GM23338 (cell line): ENCODE results near the gene MBNL3. TPM values are rescaled to one million over a fixed set of nuclear protein-coding genes. Genes with fewer than 3 reads are reported as not detected.

ENCODE experiments used
- ATAC-seq: fragments of 200-7000 bp; cut with Tn5 transposase; 3 replicates; pipeline ENCODE4 v1.9.1; 2020
- DNase-seq: peaks from one replicate; pipeline ENCODE4 v3.0.0-alpha.2; 2015; ENCODE audit warnings: low spot score
- H2AFZ ChIP-seq: fragments of 200-600 bp; sonication (generic); 2 replicates; pipeline ENCODE4 v1.8.0; 2016; ENCODE audit warnings: antibody characterized with exemption, mild to moderate bottlenecking, moderate library complexity
- H3F3A ChIP-seq: fragments of 200-600 bp; sonication (generic); replicated peaks from 2 replicates; pipeline ENCODE4 v1.8.0; 2017; ENCODE audit warnings: antibody characterized with exemption, mixed run types, low read depth
- H3K27ac ChIP-seq: fragments of 200-600 bp; sonication (generic); 2 replicates; pipeline ENCODE4 v1.6.1; 2016; ENCODE audit warnings: low read depth
- H3K27me3 ChIP-seq: fragments of 200-600 bp; sonication (generic); 2 replicates; pipeline ENCODE4 v1.8.0; 2016; ENCODE audit warnings: mild to moderate bottlenecking, mixed run types, moderate library complexity; ENCODE audit not compliant: insufficient read depth
- H3K36me3 ChIP-seq: fragments of 200-600 bp; sonication (generic); 2 replicates; pipeline ENCODE4 v1.8.0; 2016; ENCODE audit warnings: mild to moderate bottlenecking; ENCODE audit not compliant: insufficient read depth
- H3K4me1 ChIP-seq: fragments of 200-600 bp; sonication (generic); 2 replicates; pipeline ENCODE4 v1.8.0; 2016; ENCODE audit warnings: mild to moderate bottlenecking, moderate library complexity; ENCODE audit not compliant: insufficient read depth
- H3K4me2 ChIP-seq: fragments of 200-600 bp; sonication (generic); 2 replicates; pipeline ENCODE4 v1.7.1; 2017; ENCODE audit warnings: mixed run types
- H3K4me3 ChIP-seq: fragments of 200-600 bp; sonication (generic); 2 replicates; pipeline ENCODE4 v1.6.1; 2016; ENCODE audit warnings: mixed run types
- H3K79me2 ChIP-seq: fragments of 200-600 bp; sonication (generic); replicated peaks from 2 replicates; pipeline ENCODE4 v1.8.0; 2017; ENCODE audit warnings: mild to moderate bottlenecking; ENCODE audit not compliant: insufficient read depth
- H3K9me2 ChIP-seq: fragments of 200-600 bp; sonication (generic); 2 replicates; pipeline ENCODE4 v1.8.0; 2017; ENCODE audit not compliant: insufficient read depth
- H4K20me1 ChIP-seq: fragments of 200-600 bp; sonication (generic); replicated peaks from 2 replicates; pipeline ENCODE4 v1.8.0; 2017; ENCODE audit warnings: mild to moderate bottlenecking; ENCODE audit not compliant: insufficient read depth
- H3K27ac Mint-ChIP-seq: 2 replicates; pipeline ENCODE4 v1.8.0; 2020; ENCODE audit warnings: inconsistent platforms, mild to moderate bottlenecking, moderate library complexity, mixed read lengths
- H3K27me3 Mint-ChIP-seq: 3 replicates; pipeline ENCODE4 v1.8.0; 2022; ENCODE audit warnings: low read depth, mild to moderate bottlenecking, moderate library complexity, mixed read lengths, inconsistent platforms; ENCODE audit not compliant: insufficient read depth, poor library complexity
- H3K36me3 Mint-ChIP-seq: 3 replicates; pipeline ENCODE4 v1.8.0; 2021; ENCODE audit warnings: low read depth, mild to moderate bottlenecking, inconsistent platforms, moderate library complexity, mixed read lengths
- H3K4me1 Mint-ChIP-seq: 3 replicates; pipeline ENCODE4 v1.8.0; 2020; ENCODE audit warnings: mild to moderate bottlenecking, inconsistent platforms, mixed read lengths
- H3K4me3 Mint-ChIP-seq: 3 replicates; pipeline ENCODE4 v1.8.0; 2021; ENCODE audit warnings: moderate library complexity, mild to moderate bottlenecking, inconsistent platforms, mixed read lengths
- H3K9me3 Mint-ChIP-seq: 3 replicates; pipeline ENCODE4 v1.8.0; 2020; ENCODE audit warnings: moderate library complexity, mild to moderate bottlenecking, inconsistent platforms, mixed read lengths
- CREB1 ChIP-seq: fragments of 250-450 bp; sonication (Bioruptor Pico); IDR thresholded peaks from 2 replicates; pipeline ENCODE4 v1.5.0; 2020; ENCODE audit warnings: low read depth, mild to moderate bottlenecking, moderate library complexity
- CTCF ChIP-seq, 2 experiments: fragments of 200-600 bp in 1 of 2; sonication (generic) in 1 of 2; conservative IDR thresholded peaks; 2 replicates each; pipeline versions ENCODE4 v1.5.1 to v1.6.1; 2016 to 2017; ENCODE audit warnings: antibody characterized with exemption in 2 of 2, low read depth in 2 of 2, mild to moderate bottlenecking in 2 of 2, moderate library complexity in 1 of 2
- ETS1 ChIP-seq: IDR thresholded peaks from 2 replicates; pipeline ENCODE4 v1.6.1; 2016; ENCODE audit warnings: antibody characterized with exemption
- EZH2 ChIP-seq: fragments of 200-600 bp; sonication (generic); IDR thresholded peaks from one replicate; pipeline ENCODE4 v1.8.0; 2017; ENCODE audit warnings: antibody characterized with exemption, mild to moderate bottlenecking, low read depth; ENCODE audit not compliant: unreplicated experiment
- EZH2phosphoT487 ChIP-seq: fragments of 200-600 bp; sonication (generic); IDR thresholded peaks from one replicate; pipeline ENCODE4 v1.8.1; 2018; ENCODE audit warnings: antibody characterized with exemption; ENCODE audit not compliant: unreplicated experiment
- JUNB ChIP-seq: IDR thresholded peaks from one replicate; pipeline ENCODE4 v1.6.1; 2016; ENCODE audit warnings: antibody characterized with exemption; ENCODE audit not compliant: unreplicated experiment
- NANOG ChIP-seq: IDR thresholded peaks from 2 replicates; pipeline ENCODE4 v1.6.1; 2016; ENCODE audit warnings: antibody characterized with exemption, borderline replicate concordance
- POLR2AphosphoS5 ChIP-seq: IDR thresholded peaks from 2 replicates; pipeline ENCODE4 v1.6.1; 2016; ENCODE audit warnings: antibody characterized with exemption, low read depth
- REST ChIP-seq: IDR thresholded peaks from one replicate; pipeline ENCODE4 v1.6.1; 2018; ENCODE audit warnings: antibody characterized with exemption; ENCODE audit not compliant: unreplicated experiment
- STAT1 ChIP-seq: IDR thresholded peaks from one replicate; pipeline ENCODE4 v1.6.1; 2016; ENCODE audit warnings: antibody characterized with exemption; ENCODE audit not compliant: unreplicated experiment
- ZNF114 ChIP-seq: fragments of 250-450 bp; sonication (Bioruptor Pico); IDR thresholded peaks from 2 replicates; pipeline ENCODE4 v1.5.0; 2020; ENCODE audit warnings: mild to moderate bottlenecking, moderate library complexity
- ZNF331 ChIP-seq: fragments of 250-450 bp; sonication (Bioruptor Pico); IDR thresholded peaks from 2 replicates; pipeline ENCODE4 v1.5.0; 2020; ENCODE audit warnings: low read depth, mild to moderate bottlenecking, moderate library complexity
- ZNF462 ChIP-seq: fragments of 250-450 bp; sonication (Bioruptor Pico); IDR thresholded peaks from 2 replicates; pipeline ENCODE4 v1.5.0; 2020; ENCODE audit warnings: mild to moderate bottlenecking, moderate library complexity
- polyA plus RNA-seq: library from polyadenylated mRNA; unstranded; fragments of >200 nt; fragmentation: Nextera tagmentation; extraction: Ambion mirVana; gene quantifications from 2 replicates; pipeline ENCODE4 v1.2.1, GENCODE V29; 2016
- total RNA-seq: library from RNA; depleted of rRNA; stranded (reverse); fragments of >200 nt; shearing (Covaris generic); gene quantifications from 2 replicates; pipeline ENCODE4 v1.2.3, GENCODE V29; 2014

The MBNL3 gene
- total and polyA plus RNA-seq, 2 experiments from 2014 or later: 2.3 to 2.4 TPM

- H3K9me3 Mint-ChIP-seq: no peaks in the 10 kb centered on the region
- no peaks in the 10 kb centered on the region for H3F3A ChIP-seq
- no peaks in the 10 kb centered on the region for H3K9me2 ChIP-seq
- no peaks in the 10 kb centered on the region for H4K20me1 ChIP-seq
- H3K36me3 ChIP-seq: no peaks in the 10 kb centered on the region
- H3K79me2 ChIP-seq: no peaks in the 10 kb centered on the region
- no peak overlapping the region for H3K27ac Mint-ChIP-seq
- TF ChIP-seq POLR2AphosphoS5: no peak
- TF ChIP-seq ZNF462 (CRISPR knock-in tag): no peak
- TF ChIP-seq ZNF331 (CRISPR knock-in tag): no peak
- TF ChIP-seq CTCF (conservative IDR thresholded peaks at IDR 0.05; ENCODE audit: low read depth in 2 of 2): no peak
- TF ChIP-seq STAT1: no peak
- no peak for TF ChIP-seq ZNF114
- TF ChIP-seq NANOG: no peak
- no peak for TF ChIP-seq REST
- TF ChIP-seq JUNB: no peak
- TF ChIP-seq EZH2phosphoT487: no peak
- TF ChIP-seq CREB1 (CRISPR knock-in tag): no peak
- no peak for TF ChIP-seq ETS1
- no peak for TF ChIP-seq EZH2
- DNase-seq: no peak
- no peak overlapping the region for H3K4me3 ChIP-seq
- H3K27me3 ChIP-seq: peaks cover 24% of the 10 kb centered on the region
- H3K27ac ChIP-seq: no peak overlapping the region
- H2AFZ ChIP-seq: no peak overlapping the region
- H3K4me1 Mint-ChIP-seq: peaks cover 15% of the 10 kb centered on the region; the same call in 2 of the 3 replicates
- H3K4me1 ChIP-seq: no peaks in the 10 kb centered on the region
- no peak overlapping the region for H3K4me2 ChIP-seq
- no peak for ATAC-seq
- no peak overlapping the region for H3K4me3 Mint-ChIP-seq
- H3K27me3 Mint-ChIP-seq: peaks cover 4% of the 10 kb centered on the region
- H3K36me3 Mint-ChIP-seq: no peaks in the 10 kb centered on the region
Observed at GRCh38 chrX:132493095-132493494, 4.3 kb upstream of the MBNL3 start.
